DOHH2 (cell line): ENCODE measurements around the gene PSENEN.
"Not testable (repeated sequence)": the region's sequence is repeated elsewhere in the genome, so short reads cannot be mapped to it uniquely, and the experiment has no call there.

Experiments used
- H3F3A ChIP-seq: fragments of 200-600 bp; sonication (generic), shearing (Covaris generic); 2 replicates; pipeline ENCODE4 v1.6.0; 2016; ENCODE audit warnings: antibody characterized with exemption, mild to moderate bottlenecking; ENCODE audit not compliant: control insufficient read depth, insufficient read depth
- H3K27ac ChIP-seq: fragments of 200-600 bp; sonication (generic); 2 replicates; pipeline ENCODE4 v1.5.1; 2014; ENCODE audit warnings: low read depth, mild to moderate bottlenecking, low read length, moderate library complexity
- H3K27me3 ChIP-seq: fragments of 200-600 bp; sonication (generic); 2 replicates; pipeline ENCODE4 v1.6.1; 2014; ENCODE audit warnings: mild to moderate bottlenecking, low read length, mixed read lengths; ENCODE audit not compliant: control insufficient read depth
- H3K36me3 ChIP-seq: fragments of 200-600 bp; sonication (generic); 2 replicates; pipeline ENCODE4 v1.6.1; 2014; ENCODE audit warnings: mild to moderate bottlenecking, low read length, moderate library complexity, mixed read lengths; ENCODE audit not compliant: control insufficient read depth
- H3K4me1 ChIP-seq: fragments of 200-600 bp; sonication (generic); 2 replicates; pipeline ENCODE4 v1.6.1; 2014; ENCODE audit warnings: mild to moderate bottlenecking, low read length, mixed read lengths; ENCODE audit not compliant: control insufficient read depth
- H3K4me2 ChIP-seq: fragments of 200-600 bp; sonication (generic); 2 replicates; pipeline ENCODE4 v1.6.0; 2014; ENCODE audit warnings: mild to moderate bottlenecking, low read length, moderate library complexity
- H3K4me3 ChIP-seq: fragments of 200-600 bp; sonication (generic); 2 replicates; pipeline ENCODE4 v1.5.1; 2014; ENCODE audit warnings: mild to moderate bottlenecking, low read length, mixed read lengths
- H3K79me2 ChIP-seq: fragments of 200-600 bp; sonication (generic); 2 replicates; pipeline ENCODE4 v1.6.1; 2014; ENCODE audit warnings: mild to moderate bottlenecking, low read length, mixed read lengths; ENCODE audit not compliant: control insufficient read depth
- H3K9me2 ChIP-seq: fragments of 200-600 bp; sonication (generic); replicated peaks from 2 replicates; pipeline ENCODE4 v1.6.1; 2014; ENCODE audit warnings: mild to moderate bottlenecking, low read length, mixed read lengths; ENCODE audit not compliant: control insufficient read depth
- H3K9me3 ChIP-seq: fragments of 200-600 bp; sonication (generic); 2 replicates; pipeline ENCODE4 v1.6.1; 2014; ENCODE audit warnings: antibody characterized with exemption, low read length, mixed read lengths; ENCODE audit not compliant: control insufficient read depth, insufficient read depth
- H4K20me1 ChIP-seq: fragments of 200-600 bp; sonication (generic); 2 replicates; pipeline ENCODE4 v1.6.0; 2014; ENCODE audit warnings: low read depth, mild to moderate bottlenecking, antibody characterized with exemption, low read length, moderate library complexity; ENCODE audit not compliant: control insufficient read depth, insufficient read depth
- CTCF ChIP-seq: fragments of 200-600 bp; sonication (generic); IDR thresholded peaks from one replicate; pipeline ENCODE4 v1.5.1; 2014; ENCODE audit warnings: antibody characterized with exemption, mild to moderate bottlenecking, low read depth, low read length; ENCODE audit not compliant: poor library complexity, severe bottlenecking
- EZH2phosphoT487 ChIP-seq: fragments of 200-600 bp; sonication (generic); IDR thresholded peaks from 2 replicates; pipeline ENCODE4 v1.6.1; 2017; ENCODE audit warnings: borderline replicate concordance, mild to moderate bottlenecking, antibody characterized with exemption, low read length, moderate library complexity, mixed read lengths

The PSENEN gene

GRCh38 chr19:35766571-35767104 lies 21.2 kb downstream of the PSENEN start:
- no peaks in the 10 kb centered on the region for H3K9me2 ChIP-seq
- no peak overlapping the region for H3K4me3 ChIP-seq
- no peaks in the 10 kb centered on the region for H4K20me1 ChIP-seq
- H3F3A ChIP-seq: 0 out of 2 replicates have a peak, but pooled peaks cover 2% of the 10 kb centered on the region
- no peak overlapping the region for H3K4me2 ChIP-seq
- peaks cover 22% of the 10 kb centered on the region for H3K36me3 ChIP-seq
- no peaks in the 10 kb centered on the region for H3K9me3 ChIP-seq
- no peaks in the 10 kb centered on the region for H3K4me1 ChIP-seq
- no peak overlapping the region for H3K27ac ChIP-seq
- no peaks in the 10 kb centered on the region for H3K27me3 ChIP-seq
- H3K79me2 ChIP-seq: no peaks in the 10 kb centered on the region
- TF ChIP-seq EZH2phosphoT487: no peak
- no peak for TF ChIP-seq CTCF

GRCh38 chr19:35767288-35768081 lies 22.0 kb downstream of the PSENEN start:
- TF ChIP-seq EZH2phosphoT487 (no peak), CTCF (no peak)
- Histone ChIP-seq H3K4me3 (no peak overlapping the region), H3K4me2 (no peak overlapping the region), H3F3A (0 out of 2 replicates have a peak, but pooled peaks cover 2% of the 10 kb centered on the region), H3K4me1 (no peaks in the 10 kb centered on the region), H3K79me2 (no peaks in the 10 kb centered on the region), H3K9me2 (no peaks in the 10 kb centered on the region), H3K36me3 (peaks cover 17% of the 10 kb centered on the region), H3K27ac (no peak overlapping the region), H3K27me3 (no peaks in the 10 kb centered on the region), H3K9me3 (no peaks in the 10 kb centered on the region), H4K20me1 (no peaks in the 10 kb centered on the region)

GRCh38 chr19:35768082-35768421 lies 22.6 kb downstream of the PSENEN start:
- TF ChIP-seq CTCF (no peak), EZH2phosphoT487 (no peak)
- H3K9me2 ChIP-seq: no peaks in the 10 kb centered on the region
- H3K4me2 ChIP-seq: no peak overlapping the region
- no peaks in the 10 kb centered on the region for H3K79me2 ChIP-seq
- H4K20me1 ChIP-seq: no peaks in the 10 kb centered on the region
- no peak overlapping the region for H3K27ac ChIP-seq
- no peaks in the 10 kb centered on the region for H3K27me3 ChIP-seq
- peaks cover 17% of the 10 kb centered on the region for H3K36me3 ChIP-seq
- peaks cover 2% of the 10 kb centered on the region; the same call in 1 of the 2 replicates for H3F3A ChIP-seq
- no peaks in the 10 kb centered on the region for H3K4me1 ChIP-seq
- H3K9me3 ChIP-seq: no peaks in the 10 kb centered on the region
- H3K4me3 ChIP-seq: no peak overlapping the region

GRCh38 chr19:35772362-35772761 lies 26.9 kb downstream of the PSENEN start:
- not testable (repeated sequence) for H3K9me3 ChIP-seq, H3K27ac ChIP-seq, H3K4me2 ChIP-seq, H4K20me1 ChIP-seq, H3K27me3 ChIP-seq, H3K9me2 ChIP-seq, H3F3A ChIP-seq, H3K4me3 ChIP-seq, H3K79me2 ChIP-seq
- H3K36me3 ChIP-seq: peaks cover 11% of the 10 kb centered on the region
- peaks cover 15% of the 10 kb centered on the region for H3K4me1 ChIP-seq
